ENCODE results near the gene DNPH1.

DNPH1 gene

DNA sequence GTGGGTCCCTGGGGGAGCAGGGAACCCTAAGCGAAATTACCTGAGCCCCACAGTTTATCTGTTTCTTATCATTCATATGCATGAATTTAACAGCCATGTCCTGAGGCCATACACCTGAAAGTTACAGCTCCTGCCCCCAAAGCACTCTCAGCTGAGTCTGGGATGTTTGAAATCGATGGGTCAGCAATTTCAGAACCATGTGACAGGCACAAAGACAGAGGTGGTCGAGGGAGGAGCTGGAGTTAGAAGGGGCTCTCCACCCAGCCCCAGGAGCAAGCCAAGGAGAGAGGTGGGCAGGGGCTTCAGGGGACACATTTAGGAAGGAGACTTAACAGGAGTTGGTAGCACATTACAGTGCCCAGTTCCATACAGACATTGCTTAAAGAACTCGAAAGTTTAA is 28.9 kb upstream of the DNPH1 start:
- no peak overlapping the region for H3K4me3 ChIP-seq (ENCODE audit: control insufficient read depth in 1 of 7, extremely low read depth in 1 of 7, insufficient read depth in 4 of 7, low read depth in 2 of 7, low read length in 6 of 7)
- H3K27ac ChIP-seq (ENCODE audit: insufficient read depth in 1 of 2, low read depth in 1 of 2, low read length in 2 of 2, poor library complexity in 1 of 2, severe bottlenecking in 2 of 2), result no peak overlapping the region
- ChIA-PET CTCF (interaction anchor here (2.2 kb wide), 1 partner anchor 77 kb away, joined by 6 read pairs; no protein-coding TSS in a partner anchor), POLR2A (no interaction called here)
- no peaks in the 10 kb centered on the region for H3K4me1 ChIP-seq (ENCODE audit: control extremely low read depth in 1 of 4, control insufficient read depth in 4 of 4, insufficient read depth in 4 of 4, low read length in 3 of 4)
- DNase-seq, result no peak
- WGBS (ENCODE audit: insufficient coverage), result 89% methylated on average over 3 of the region's 4 CpGs
- H3K9me3 ChIP-seq (ENCODE audit: control extremely low read depth in 1 of 5, control insufficient read depth in 4 of 5, insufficient read depth in 2 of 5, low read depth in 1 of 5, low read length in 4 of 5), result no peaks in the 10 kb centered on the region
- peaks cover 0 to 7% (median 5%) of the 10 kb centered on the region in 5 experiments for H3K27me3 ChIP-seq (replicated peaks in 2 of 5; ENCODE audit: control insufficient read depth in 4 of 5, insufficient read depth in 5 of 5, low read length in 4 of 5)
- no peaks in the 10 kb centered on the region for H3K36me3 ChIP-seq (ENCODE audit: control insufficient read depth in 4 of 4, insufficient read depth in 4 of 4, low read length in 3 of 4)

DNA sequence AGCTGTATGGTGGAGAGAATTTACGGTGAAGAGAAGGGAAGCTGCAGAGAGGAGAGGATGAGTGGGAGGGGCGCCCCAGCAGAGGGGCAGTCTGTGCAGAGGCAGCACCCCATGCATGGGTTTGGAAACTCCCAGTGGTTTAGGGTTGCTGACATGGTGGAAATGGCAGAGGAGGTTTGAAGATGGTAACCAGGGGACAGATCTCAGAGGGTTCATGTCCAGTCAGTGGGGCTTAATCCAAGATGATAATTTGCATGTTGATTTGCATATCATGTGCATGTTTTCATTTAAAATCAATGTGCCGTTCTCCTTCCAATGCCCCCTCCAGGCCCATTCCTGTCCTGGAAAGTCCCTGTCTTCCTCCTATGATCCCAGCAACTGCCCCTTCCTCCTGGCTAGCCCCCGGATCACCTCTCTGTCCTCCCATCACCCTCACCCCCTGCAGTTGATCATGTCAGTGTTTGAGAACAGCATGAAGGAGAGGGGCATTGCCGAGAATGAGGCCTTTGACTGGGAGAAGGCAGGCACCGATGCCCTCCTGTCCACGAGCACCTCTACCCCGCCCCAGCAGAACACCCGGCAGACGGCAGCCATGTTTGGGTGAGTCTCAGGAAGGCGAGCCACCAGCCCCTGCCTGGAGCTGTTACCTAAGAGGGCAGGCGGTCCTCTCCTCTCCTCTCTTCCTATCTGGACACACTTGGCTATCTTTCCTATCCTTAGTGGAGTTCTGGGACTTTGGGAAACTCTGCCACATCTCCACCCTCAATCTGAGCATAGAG is 28.3 kb upstream of the DNPH1 start:
- H3K4me1 ChIP-seq (ENCODE audit: control extremely low read depth in 1 of 4, control insufficient read depth in 4 of 4, insufficient read depth in 4 of 4, low read length in 3 of 4), result no peaks in the 10 kb centered on the region
- CTCF ChIA-PET, result interaction anchor here (2.2 kb wide), 1 partner anchor 77 kb away, joined by 6 read pairs; no protein-coding TSS in a partner anchor
- H3K36me3 ChIP-seq (ENCODE audit: control insufficient read depth in 4 of 4, insufficient read depth in 4 of 4, low read length in 3 of 4), result no peaks in the 10 kb centered on the region
- H3K9me3 ChIP-seq (ENCODE audit: control extremely low read depth in 1 of 5, control insufficient read depth in 4 of 5, insufficient read depth in 2 of 5, low read depth in 1 of 5, low read length in 4 of 5), result no peaks in the 10 kb centered on the region
- H3K4me3 ChIP-seq (ENCODE audit: control insufficient read depth in 1 of 7, extremely low read depth in 1 of 7, insufficient read depth in 4 of 7, low read depth in 2 of 7, low read length in 6 of 7), result no peak overlapping the region
- DNase-seq, result no peak
- POLR2A ChIA-PET, result no interaction called here
- 91% methylated on average over 12 of the region's 12 CpGs for WGBS (ENCODE audit: insufficient coverage)
- peaks cover 0 to 13% (median 5%) of the 10 kb centered on the region in 5 experiments for H3K27me3 ChIP-seq (replicated peaks in 2 of 5; ENCODE audit: control insufficient read depth in 4 of 5, insufficient read depth in 5 of 5, low read length in 4 of 5)
- no peak overlapping the region for H3K27ac ChIP-seq (ENCODE audit: insufficient read depth in 1 of 2, low read depth in 1 of 2, low read length in 2 of 2, poor library complexity in 1 of 2, severe bottlenecking in 2 of 2)

DNA sequence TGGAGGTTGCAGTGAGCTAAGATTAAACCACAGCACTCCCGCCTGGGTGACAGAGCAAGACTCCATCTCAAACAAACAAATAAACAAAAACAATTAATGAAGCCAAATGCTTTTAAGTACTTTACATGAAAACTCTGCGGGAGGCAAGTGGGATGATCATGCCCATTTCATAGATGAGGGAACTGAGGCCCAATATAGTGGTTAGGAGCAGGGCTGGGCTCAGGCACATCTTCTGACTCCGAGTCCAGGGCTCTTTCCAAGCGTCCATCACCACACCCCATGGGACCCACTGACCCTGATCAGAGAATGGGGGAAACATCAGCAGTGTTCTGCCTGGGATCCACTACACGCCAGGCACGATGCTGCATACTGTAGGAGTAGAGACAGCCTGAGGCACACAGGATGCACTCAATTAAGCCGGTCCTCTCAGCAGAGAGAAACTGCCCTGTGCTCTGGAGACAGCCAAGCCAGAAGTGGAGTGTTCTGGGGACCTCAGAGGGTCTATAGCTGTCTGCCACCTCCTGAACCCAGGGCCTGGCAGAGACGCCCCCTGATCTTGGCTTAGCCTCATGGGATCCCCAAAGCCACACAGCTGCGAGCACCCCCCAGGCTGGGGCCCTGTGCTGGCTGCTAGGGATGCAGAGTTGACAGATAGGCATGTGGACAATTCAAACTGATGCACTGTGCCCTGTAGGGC is 27.5 kb upstream of the DNPH1 start:
- no peak for DNase-seq
- H3K4me3 ChIP-seq (ENCODE audit: control insufficient read depth in 1 of 7, extremely low read depth in 1 of 7, insufficient read depth in 4 of 7, low read depth in 2 of 7, low read length in 6 of 7), result no peak overlapping the region
- H3K9me3 ChIP-seq (ENCODE audit: control extremely low read depth in 1 of 5, control insufficient read depth in 4 of 5, insufficient read depth in 2 of 5, low read depth in 1 of 5, low read length in 4 of 5), result no peaks in the 10 kb centered on the region
- POLR2A ChIA-PET, result no interaction called here
- H3K27me3 ChIP-seq (replicated peaks in 2 of 5; ENCODE audit: control insufficient read depth in 4 of 5, insufficient read depth in 5 of 5, low read length in 4 of 5), result peaks cover 0 to 21% (median 6%) of the 10 kb centered on the region in 5 experiments
- no peak overlapping the region for H3K27ac ChIP-seq (ENCODE audit: insufficient read depth in 1 of 2, low read depth in 1 of 2, low read length in 2 of 2, poor library complexity in 1 of 2, severe bottlenecking in 2 of 2)
- H3K4me1 ChIP-seq (ENCODE audit: control extremely low read depth in 1 of 4, control insufficient read depth in 4 of 4, insufficient read depth in 4 of 4, low read length in 3 of 4), result no peaks in the 10 kb centered on the region
- CTCF ChIA-PET, result interaction anchor here (1.1 kb wide), 1 partner anchor 114 kb away, joined by 3 read pairs; no protein-coding TSS in a partner anchor
- 98% methylated on average over 5 of the region's 9 CpGs for whole genome bisulfite sequencing (ENCODE audit: insufficient coverage)
- H3K36me3 ChIP-seq (ENCODE audit: control insufficient read depth in 4 of 4, insufficient read depth in 4 of 4, low read length in 3 of 4), result no peaks in the 10 kb centered on the region

DNA sequence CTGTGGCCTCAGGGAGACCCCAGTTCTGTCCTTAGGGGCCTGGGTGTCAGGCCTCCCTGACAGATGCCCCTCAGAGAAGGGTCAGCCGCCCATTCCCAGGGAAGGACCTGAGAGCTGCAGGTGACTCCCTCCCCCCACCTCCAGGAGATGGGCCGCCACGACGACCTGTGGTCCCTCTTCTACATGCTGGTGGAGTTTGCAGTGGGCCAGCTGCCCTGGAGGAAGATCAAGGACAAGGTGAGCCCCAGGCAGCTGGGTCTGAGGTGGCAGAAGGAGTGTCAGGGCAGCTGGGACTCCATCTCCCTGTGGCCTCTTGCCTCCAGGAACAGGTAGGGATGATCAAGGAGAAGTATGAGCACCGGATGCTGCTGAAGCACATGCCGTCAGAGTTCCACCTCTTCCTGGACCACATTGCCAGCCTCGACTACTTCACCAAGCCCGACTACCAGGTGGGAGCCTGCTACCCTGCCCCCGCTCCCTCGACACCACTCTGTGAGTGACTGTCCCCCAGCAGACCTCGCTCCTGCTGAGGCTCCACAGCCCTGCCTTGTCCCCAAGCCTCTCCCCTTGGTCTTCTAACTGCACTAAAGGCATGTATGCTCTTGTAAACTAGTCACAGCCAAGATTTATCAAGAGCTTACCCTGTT is 26.2 kb upstream of the DNPH1 start:
- Histone ChIP-seq H3K36me3 (ENCODE audit: control insufficient read depth in 4 of 4, insufficient read depth in 4 of 4, low read length in 3 of 4) (no peaks in the 10 kb centered on the region), H3K9me3 (ENCODE audit: control extremely low read depth in 1 of 5, control insufficient read depth in 4 of 5, insufficient read depth in 2 of 5, low read depth in 1 of 5, low read length in 4 of 5) (no peaks in the 10 kb centered on the region), H3K4me3 (ENCODE audit: control insufficient read depth in 1 of 7, extremely low read depth in 1 of 7, insufficient read depth in 4 of 7, low read depth in 2 of 7, low read length in 6 of 7) (no peak overlapping the region), H3K27me3 (replicated peaks in 2 of 5; ENCODE audit: control insufficient read depth in 4 of 5, insufficient read depth in 5 of 5, low read length in 4 of 5) (peaks cover 0 to 33% (median 15%) of the 10 kb centered on the region in 5 experiments), H3K27ac (ENCODE audit: insufficient read depth in 1 of 2, low read depth in 1 of 2, low read length in 2 of 2, poor library complexity in 1 of 2, severe bottlenecking in 2 of 2) (no peak overlapping the region), H3K4me1 (ENCODE audit: control extremely low read depth in 1 of 4, control insufficient read depth in 4 of 4, insufficient read depth in 4 of 4, low read length in 3 of 4) (peaks cover 0 to 4% (median 0%) of the 10 kb centered on the region in 4 experiments)
- WGBS (ENCODE audit: insufficient coverage), result 93% methylated on average over 8 of the region's 11 CpGs
- DNase-seq, result no peak
- CTCF ChIA-PET, result interaction anchor here (0.7 to 1.3 kb wide), 3 partner anchors 9 to 115 kb away, joined by 3 read pairs; no protein-coding TSS in a partner anchor
- POLR2A ChIA-PET, result no interaction called here

DNA sequence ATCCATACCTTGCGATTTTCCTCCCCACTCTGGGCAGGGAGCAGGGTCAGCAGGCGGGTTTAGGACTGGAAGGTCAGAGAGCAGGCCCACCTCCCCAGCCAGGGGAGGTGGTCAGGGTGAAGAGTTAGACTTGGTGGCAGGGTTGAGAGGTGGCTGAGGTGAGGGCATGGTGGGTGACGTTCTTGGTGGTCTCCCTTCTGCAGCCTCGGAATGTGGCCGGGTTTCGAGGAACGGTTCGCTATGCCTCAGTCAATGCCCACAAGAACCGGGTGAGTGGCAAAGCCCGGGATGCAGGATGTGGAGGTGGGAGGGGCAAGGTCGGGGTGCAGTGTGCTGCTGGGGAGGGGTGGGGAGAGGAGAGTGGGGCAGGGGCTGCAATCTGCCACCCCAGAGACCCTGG is 25.6 kb upstream of the DNPH1 start:
- 96% methylated on average over 9 of the region's 11 CpGs for WGBS (ENCODE audit: insufficient coverage)
- peaks cover 0 to 4% (median 0%) of the 10 kb centered on the region in 4 experiments for H3K4me1 ChIP-seq (ENCODE audit: control extremely low read depth in 1 of 4, control insufficient read depth in 4 of 4, insufficient read depth in 4 of 4, low read length in 3 of 4)
- ChIA-PET CTCF (interaction anchor here (1.7 kb wide), 1 partner anchor 26 kb away, joined by 4 read pairs; the partner anchor contains the start of gene DNPH1), POLR2A (no interaction called here)
- H3K27ac ChIP-seq (ENCODE audit: insufficient read depth in 1 of 2, low read depth in 1 of 2, low read length in 2 of 2, poor library complexity in 1 of 2, severe bottlenecking in 2 of 2), result no peak overlapping the region
- no peak for DNase-seq
- no peak overlapping the region for H3K4me3 ChIP-seq (ENCODE audit: control insufficient read depth in 1 of 7, extremely low read depth in 1 of 7, insufficient read depth in 4 of 7, low read depth in 2 of 7, low read length in 6 of 7)
- peaks cover 0 to 36% (median 17%) of the 10 kb centered on the region in 5 experiments for H3K27me3 ChIP-seq (replicated peaks in 2 of 5; ENCODE audit: control insufficient read depth in 4 of 5, insufficient read depth in 5 of 5, low read length in 4 of 5)
- H3K9me3 ChIP-seq (ENCODE audit: control extremely low read depth in 1 of 5, control insufficient read depth in 4 of 5, insufficient read depth in 2 of 5, low read depth in 1 of 5, low read length in 4 of 5), result no peaks in the 10 kb centered on the region
- no peaks in the 10 kb centered on the region for H3K36me3 ChIP-seq (ENCODE audit: control insufficient read depth in 4 of 4, insufficient read depth in 4 of 4, low read length in 3 of 4)

DNA sequence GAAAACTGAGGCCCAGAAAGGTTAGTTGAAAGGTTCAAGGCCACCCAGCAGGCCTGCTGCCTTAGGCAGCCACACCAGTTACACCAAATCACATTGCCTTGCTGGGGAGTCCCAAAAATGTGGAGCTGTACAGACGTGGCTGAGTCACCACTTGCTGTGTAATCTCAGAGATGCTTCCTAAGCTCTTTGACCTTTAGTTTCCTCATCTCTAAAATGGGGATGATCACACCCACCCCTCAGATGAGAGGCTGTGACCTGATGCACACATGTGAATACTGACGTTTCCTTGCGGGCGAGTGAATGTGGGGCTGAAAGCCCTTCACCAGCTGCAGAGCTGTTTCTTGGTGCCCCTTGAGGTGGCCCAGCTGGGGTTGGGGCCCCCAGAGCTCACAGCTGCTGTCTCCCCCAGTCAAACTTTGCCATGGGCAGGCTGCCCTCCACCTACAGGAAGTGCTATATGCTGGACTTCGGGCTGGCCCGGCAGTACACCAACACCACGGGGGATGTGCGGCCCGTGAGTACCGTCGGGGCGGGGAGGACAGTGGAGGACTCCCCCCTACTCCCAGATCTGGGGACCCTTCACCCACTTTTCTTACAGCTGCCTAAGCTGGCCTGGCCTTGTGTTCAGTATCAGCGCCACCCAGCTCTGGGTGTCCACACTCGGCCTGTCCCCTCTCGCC is 25.0 kb upstream of the DNPH1 start:
- Histone ChIP-seq H3K27me3 (replicated peaks in 2 of 5; ENCODE audit: control insufficient read depth in 4 of 5, insufficient read depth in 5 of 5, low read length in 4 of 5) (peaks cover 0 to 36% (median 17%) of the 10 kb centered on the region in 5 experiments), H3K36me3 (ENCODE audit: control insufficient read depth in 4 of 4, insufficient read depth in 4 of 4, low read length in 3 of 4) (no peaks in the 10 kb centered on the region), H3K9me3 (ENCODE audit: control extremely low read depth in 1 of 5, control insufficient read depth in 4 of 5, insufficient read depth in 2 of 5, low read depth in 1 of 5, low read length in 4 of 5) (no peaks in the 10 kb centered on the region), H3K4me1 (ENCODE audit: control extremely low read depth in 1 of 4, control insufficient read depth in 4 of 4, insufficient read depth in 4 of 4, low read length in 3 of 4) (peaks cover 0 to 4% (median 0%) of the 10 kb centered on the region in 4 experiments), H3K27ac (ENCODE audit: insufficient read depth in 1 of 2, low read depth in 1 of 2, low read length in 2 of 2, poor library complexity in 1 of 2, severe bottlenecking in 2 of 2) (no peak overlapping the region), H3K4me3 (ENCODE audit: control insufficient read depth in 1 of 7, extremely low read depth in 1 of 7, insufficient read depth in 4 of 7, low read depth in 2 of 7, low read length in 6 of 7) (no peak overlapping the region)
- POLR2A ChIA-PET, result no interaction called here
- CTCF ChIA-PET, result interaction anchor here (1.5 to 1.7 kb wide), 3 partner anchors 25 to 53 kb away, joined by 4 to 5 read pairs (median 4); partner anchors contain the start of gene DNPH1
- WGBS (ENCODE audit: insufficient coverage), result 98% methylated on average over 15 of the region's 15 CpGs
- no peak for DNase-seq
